Bone marrow (tissue), 2 donors: ENCODE results near the gene ERGIC3.

Experiments used
- DNase-seq, 2 donors: peaks; one replicate each; lab custom pipeline; 2025; lab: John Stamatoyannopoulos, UW

The ERGIC3 gene

GRCh38 chr20:35561671-35562070 lies 19.8 kb downstream of the ERGIC3 start:
- DNase-seq, result no peak

- no peak for DNase-seq
Measured at GRCh38 chr20:35562541-35563110, 20.7 kb downstream of the ERGIC3 start.

- no peak for DNase-seq
Measured at GRCh38 chr20:35563834-35564233, 22.0 kb downstream of the ERGIC3 start.

- DNase-seq, result no peak
Measured at GRCh38 chr20:35564905-35565304, 23.0 kb downstream of the ERGIC3 start.

GRCh38 chr20:35568645-35569044 lies 26.8 kb downstream of the ERGIC3 start:
- no peak for DNase-seq

- DNase-seq, result no peak
Measured at GRCh38 chr20:35571555-35571954, 29.7 kb downstream of the ERGIC3 start.

- no peak for DNase-seq
Measured at GRCh38 chr20:35572838-35573237, 31.0 kb downstream of the ERGIC3 start.

GRCh38 chr20:35575958-35576357 lies 34.1 kb downstream of the ERGIC3 start:
- DNase-seq, result no peak

GRCh38 chr20:35576816-35577215 lies 34.9 kb downstream of the ERGIC3 start:
- no peak for DNase-seq

- DNase-seq, result no peak
Measured at GRCh38 chr20:35578469-35578868, 36.6 kb downstream of the ERGIC3 start.

- DNase-seq, result no peak
Measured at GRCh38 chr20:35579196-35579595, 37.3 kb downstream of the ERGIC3 start.

GRCh38 chr20:35582131-35582530 lies 40.3 kb downstream of the ERGIC3 start:
- DNase-seq, result no peak

- no peak for DNase-seq
Measured at GRCh38 chr20:35582741-35583404, 41.0 kb downstream of the ERGIC3 start.

- no peak for DNase-seq
Measured at GRCh38 chr20:35583636-35584560, 42.0 kb downstream of the ERGIC3 start.

GRCh38 chr20:35586751-35587425 lies 45.0 kb downstream of the ERGIC3 start:
- no peak for DNase-seq

GRCh38 chr20:35587436-35587835 lies 45.6 kb downstream of the ERGIC3 start:
- DNase-seq, result no peak

GRCh38 chr20:35588397-35588796 lies 46.5 kb downstream of the ERGIC3 start:
- no peak for DNase-seq

- DNase-seq, result no peak
Measured at GRCh38 chr20:35592339-35592974, 50.6 kb downstream of the ERGIC3 start.

- DNase-seq, result no peak
Measured at GRCh38 chr20:35595456-35595855, 53.6 kb downstream of the ERGIC3 start.

- DNase-seq, result no peak
Measured at GRCh38 chr20:35595901-35596300, 54.0 kb downstream of the ERGIC3 start.

GRCh38 chr20:35597186-35597585 lies 55.3 kb downstream of the ERGIC3 start:
- no peak for DNase-seq

GRCh38 chr20:35598476-35598875 lies 56.6 kb downstream of the ERGIC3 start:
- no peak for DNase-seq
